ENCODE results near the gene ZNF555.

DNA sequence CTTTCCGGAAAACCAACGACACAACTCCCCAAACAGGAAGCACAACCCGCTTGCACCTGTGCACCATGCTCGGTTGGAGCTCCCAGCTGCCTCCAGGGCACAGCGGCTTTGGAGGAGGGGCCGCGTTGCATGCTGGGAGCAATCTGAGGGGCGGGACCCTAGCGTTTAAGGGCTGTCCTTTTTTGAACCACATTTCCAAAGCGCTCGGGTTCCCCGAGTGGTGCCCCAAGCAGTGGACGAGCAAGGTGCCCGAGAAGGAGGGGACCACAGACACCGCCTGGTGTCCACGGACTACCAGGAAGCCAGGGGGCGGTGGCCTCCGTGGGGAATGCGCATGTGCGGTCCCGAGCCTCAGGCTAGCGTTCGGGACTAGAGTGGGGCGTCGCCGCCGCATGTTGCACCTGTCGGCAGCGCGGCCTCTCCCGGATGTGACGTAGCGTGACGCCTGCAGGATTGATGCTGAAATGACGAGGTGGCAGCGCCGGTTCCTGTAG lies 47.5 kb downstream of the ZNF555 start:
- TF ChIP-seq, protein P1, sequence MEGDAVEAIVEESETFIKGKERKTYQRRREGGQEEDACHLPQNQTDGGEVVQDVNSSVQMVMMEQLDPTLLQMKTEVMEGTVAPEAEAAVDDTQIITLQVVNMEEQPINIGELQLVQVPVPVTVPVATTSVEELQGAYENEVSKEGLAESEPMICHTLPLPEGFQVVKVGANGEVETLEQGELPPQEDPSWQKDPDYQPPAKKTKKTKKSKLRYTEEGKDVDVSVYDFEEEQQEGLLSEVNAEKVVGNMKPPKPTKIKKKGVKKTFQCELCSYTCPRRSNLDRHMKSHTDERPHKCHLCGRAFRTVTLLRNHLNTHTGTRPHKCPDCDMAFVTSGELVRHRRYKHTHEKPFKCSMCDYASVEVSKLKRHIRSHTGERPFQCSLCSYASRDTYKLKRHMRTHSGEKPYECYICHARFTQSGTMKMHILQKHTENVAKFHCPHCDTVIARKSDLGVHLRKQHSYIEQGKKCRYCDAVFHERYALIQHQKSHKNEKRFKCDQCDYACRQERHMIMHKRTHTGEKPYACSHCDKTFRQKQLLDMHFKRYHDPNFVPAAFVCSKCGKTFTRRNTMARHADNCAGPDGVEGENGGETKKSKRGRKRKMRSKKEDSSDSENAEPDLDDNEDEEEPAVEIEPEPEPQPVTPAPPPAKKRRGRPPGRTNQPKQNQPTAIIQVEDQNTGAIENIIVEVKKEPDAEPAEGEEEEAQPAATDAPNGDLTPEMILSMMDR (IDR thresholded peaks at IDR 0.05): peak in 1 of 5 experiments; percentile 4
- no peak for TF ChIP-seq POLR2A (IDR thresholded peaks at IDR 0.05)
